SK-N-MC (cell line): Measurements from ENCODE around the gene ZKSCAN1.

Source experiments
- DNase-seq: peaks from one replicate; pipeline ENCODE4 v3.0.0-alpha.2; 2011; ENCODE audit warnings: low read depth, low spot score
- H3K27ac ChIP-seq: fragments of 200-600 bp; sonication (generic); 2 replicates; pipeline ENCODE4 v1.5.1; 2016; ENCODE audit warnings: mixed run types
- H3K36me3 ChIP-seq: fragments of 200-600 bp; sonication (generic); 2 replicates; pipeline ENCODE4 v1.6.1; 2017; ENCODE audit warnings: antibody characterized with exemption, low read length, mixed read lengths; ENCODE audit not compliant: insufficient read depth
- H3K4me3 ChIP-seq: fragments of 200-600 bp; sonication (generic); 2 replicates; pipeline ENCODE4 v1.5.1; 2016
- H3K9ac ChIP-seq: fragments of 200-600 bp; sonication (generic); 2 replicates; pipeline ENCODE4 v1.8.0; 2017; ENCODE audit warnings: mixed run types, mixed read lengths; ENCODE audit not compliant: insufficient read length
- H3K9me3 ChIP-seq: fragments of 200-600 bp; sonication (generic); 2 replicates; pipeline ENCODE4 v1.6.1; 2017; ENCODE audit warnings: low read depth, mild to moderate bottlenecking, antibody characterized with exemption, low read length, moderate library complexity, mixed read lengths
- EZH2 ChIP-seq: fragments of 200-600 bp; sonication (generic); IDR thresholded peaks from one replicate; pipeline ENCODE4 v1.6.1; 2017; ENCODE audit warnings: antibody characterized with exemption
- FOXP2 ChIP-seq: optimal IDR thresholded peaks from 2 replicates; pipeline ENCODE3; 2011; ENCODE audit warnings: mild to moderate bottlenecking, moderate library complexity; ENCODE audit not compliant: insufficient read depth; ENCODE audit errors: extremely low read length, control extremely low read depth
- POLR2AphosphoS5 ChIP-seq: IDR thresholded peaks from 2 replicates; pipeline ENCODE4 v1.6.1; 2012; ENCODE audit warnings: mild to moderate bottlenecking, low read depth, low read length, borderline replicate concordance

The ZKSCAN1 gene

DNA sequence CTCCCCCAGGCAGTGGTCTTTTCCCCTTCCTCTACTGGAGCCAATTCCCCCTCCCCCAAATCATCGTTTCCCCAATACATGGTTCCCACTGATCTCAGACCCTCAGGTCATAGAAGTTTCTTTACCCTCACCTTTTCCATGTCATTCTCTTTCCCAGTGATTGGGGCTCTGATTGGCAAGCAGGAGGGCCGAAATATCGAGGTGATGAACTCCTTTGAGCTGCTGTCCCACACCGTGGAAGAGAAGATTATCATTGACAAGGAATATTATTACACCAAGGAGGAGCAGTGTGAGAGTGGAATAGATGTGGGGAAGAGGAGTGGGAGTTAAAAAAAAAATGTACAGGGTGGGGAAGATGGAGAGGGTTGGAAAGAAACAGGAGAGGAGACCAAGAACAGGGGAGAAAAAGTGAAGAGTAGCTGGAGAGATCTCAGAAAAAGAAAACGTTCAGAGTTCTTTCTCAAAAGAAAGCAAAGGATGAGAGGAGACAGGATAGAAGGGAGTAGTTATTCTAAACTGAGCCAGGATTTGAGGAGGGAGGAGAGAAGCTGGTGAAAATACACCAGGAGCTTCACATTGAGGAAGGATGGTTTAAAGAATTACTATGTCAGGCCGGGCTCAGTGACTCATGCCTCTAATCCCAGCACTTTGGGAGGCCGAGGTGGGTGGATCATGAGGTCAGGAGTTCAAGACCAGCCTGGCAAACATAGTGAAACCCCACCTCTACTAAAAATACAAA lies 74.2 kb downstream of the ZKSCAN1 start:
- no peak for DNase-seq
- Histone ChIP-seq H3K27ac (peak overlapping the region; percentile 75; the same call in 1 of the 2 replicates), H3K36me3 (peaks cover 45% of the 10 kb centered on the region), H3K4me3 (peak overlapping the region; percentile 91), H3K9ac (peak overlapping the region; percentile 92), H3K9me3 (no peaks in the 10 kb centered on the region)
- TF ChIP-seq POLR2AphosphoS5 (no peak), FOXP2 (no peak), EZH2 (no peak)

DNA sequence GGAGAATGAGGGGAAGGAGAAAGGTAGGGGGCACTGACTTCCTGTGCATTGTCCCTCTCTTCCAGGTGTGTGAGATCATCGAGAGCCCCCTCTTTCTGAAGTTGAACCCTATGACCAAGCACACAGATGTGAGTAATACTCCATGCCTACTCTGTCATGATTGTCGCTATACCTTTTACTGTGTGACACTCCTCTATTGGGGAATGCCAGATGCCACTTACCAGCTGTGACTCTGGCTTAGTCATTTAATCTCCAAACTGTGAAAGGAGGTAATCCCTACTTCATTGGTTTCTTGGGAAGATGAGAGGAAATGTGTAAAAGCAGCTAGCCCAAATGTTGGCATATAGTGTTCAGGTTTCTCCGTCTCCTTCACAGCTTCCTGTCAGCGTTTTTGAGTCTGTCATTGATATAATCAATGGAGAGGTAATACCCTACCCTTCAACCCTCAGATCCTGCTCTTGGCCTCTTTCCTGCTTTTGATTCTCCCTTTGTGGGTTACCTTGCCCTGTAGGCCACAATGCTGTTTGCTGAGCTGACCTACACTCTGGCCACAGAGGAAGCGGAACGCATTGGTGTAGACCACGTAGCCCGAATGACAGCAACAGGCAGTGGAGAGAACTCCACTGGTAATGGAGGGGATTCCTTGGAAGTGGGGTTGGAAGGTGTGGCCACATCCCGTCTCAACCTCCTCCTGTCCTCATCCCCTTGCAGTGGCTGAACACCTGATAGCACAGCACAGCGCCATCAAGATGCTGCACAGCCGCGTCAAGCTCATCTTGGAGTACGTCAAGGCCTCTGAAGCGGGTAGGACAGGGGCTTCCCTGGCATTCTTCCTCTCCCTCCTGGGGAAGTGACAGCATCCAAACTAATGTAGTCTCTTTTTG lies 75.4 kb downstream of the ZKSCAN1 start:
- H3K36me3 ChIP-seq = peaks cover 56% of the 10 kb centered on the region
- no peak for TF ChIP-seq POLR2AphosphoS5
- TF ChIP-seq EZH2 = no peak
- no peak for TF ChIP-seq FOXP2
- no peak overlapping the region for H3K9ac ChIP-seq
- no peak for DNase-seq
- no peak overlapping the region for H3K4me3 ChIP-seq
- no peaks in the 10 kb centered on the region for H3K9me3 ChIP-seq
- H3K27ac ChIP-seq = no peak overlapping the region
